ENCODE data around the gene GSG1. TPM values are rescaled to one million over a fixed set of nuclear protein-coding genes. Genes with fewer than 3 reads are reported as not detected.
A peak's percentile ranks its signal among the peaks of the same experiment; 100 is the strongest.

The GSG1 gene
- polyA plus RNA-seq, 3 donors: not detected

GRCh38 chr12:13082861-13083260, 20.6 kb downstream of the GSG1 start:
- Histone ChIP-seq H2AFZ (ENCODE audit: insufficient read depth, low read depth, low read length, poor library complexity, severe bottlenecking) (no peak overlapping the region), H3K9me3 (replicated peaks in 1 of 2; ENCODE audit: control insufficient read depth in 1 of 2, insufficient read depth in 1 of 2, low read length in 2 of 2) (no peaks in the 10 kb centered on the region), H3K4me3 (replicated peaks in 1 of 3; ENCODE audit: low read depth in 2 of 3, low read length in 3 of 3) (no peak overlapping the region), H3K79me2 (ENCODE audit: insufficient read depth, low read length) (no peaks in the 10 kb centered on the region), H3K9ac (ENCODE audit: insufficient read depth, low read length, poor library complexity, severe bottlenecking) (no peak overlapping the region), H3K27ac (ENCODE audit: low read depth in 1 of 2, low read length in 2 of 2) (no peak overlapping the region), H4K20me1 (ENCODE audit: insufficient read depth, low read length) (no peaks in the 10 kb centered on the region), H3K27me3 (ENCODE audit: control insufficient read depth in 2 of 2, insufficient read depth in 2 of 2, low read length in 2 of 2) (no peaks in the 10 kb centered on the region), H3K36me3 (replicated peaks in 1 of 2; ENCODE audit: control insufficient read depth in 1 of 2, insufficient read depth in 2 of 2, low read length in 2 of 2) (no peaks in the 10 kb centered on the region), H3K4me2 (replicated peaks; ENCODE audit: extremely low read depth, low read length, poor library complexity, severe bottlenecking) (no peak overlapping the region), H3K4me1 (ENCODE audit: control insufficient read depth in 1 of 2, insufficient read depth in 2 of 2, low read length in 2 of 2) (no peaks in the 10 kb centered on the region)
- Mint-ChIP-seq H3K36me3 (peaks cover 7 to 12% of the 10 kb centered on the region in 2 donors), H3K27me3 (ENCODE audit: low read depth in 3 of 3) (peaks cover 1 to 2% (median 1%) of the 10 kb centered on the region in 3 donors), H3K27ac (no peak overlapping the region), H3K9me3 (peaks cover 0 to 4% (median 0%) of the 10 kb centered on the region in 7 donors), H3K4me3 (no peak overlapping the region), H3K4me1 (peaks cover 7% of the 10 kb centered on the region)
- intact Hi-C loops (cut with micrococcal nuclease): no loop called here
- TF ChIP-seq CTCF (IDR thresholded peaks at IDR 0.05): no peak
- DNase-seq: no peak
- WGBS (ENCODE audit: insufficient coverage): 100% methylated on average over 1 of the region's 2 CpGs

- peak overlapping the region in 1 of 7 donors; percentile 43 for H3K27ac Mint-ChIP-seq
- H3K9me3 ChIP-seq (replicated peaks in 1 of 2; ENCODE audit: control insufficient read depth in 1 of 2, insufficient read depth in 1 of 2, low read length in 2 of 2): no peaks in the 10 kb centered on the region
- no peaks in the 10 kb centered on the region for H3K4me1 ChIP-seq (ENCODE audit: control insufficient read depth in 1 of 2, insufficient read depth in 2 of 2, low read length in 2 of 2)
- peaks cover 0 to 2% (median 0%) of the 10 kb centered on the region in 7 donors for H3K9me3 Mint-ChIP-seq
- H3K27ac ChIP-seq (ENCODE audit: low read depth in 1 of 2, low read length in 2 of 2): no peak overlapping the region
- intact Hi-C loops (cut with micrococcal nuclease): no loop called here
- peaks cover 9 to 13% of the 10 kb centered on the region in 2 donors for H3K36me3 Mint-ChIP-seq
- H2AFZ ChIP-seq (ENCODE audit: insufficient read depth, low read depth, low read length, poor library complexity, severe bottlenecking): no peak overlapping the region
- H4K20me1 ChIP-seq (ENCODE audit: insufficient read depth, low read length): no peaks in the 10 kb centered on the region
- H3K27me3 Mint-ChIP-seq (ENCODE audit: low read depth in 3 of 3): peaks cover 0 to 4% (median 2%) of the 10 kb centered on the region in 3 donors
- H3K4me1 Mint-ChIP-seq: peaks cover 7% of the 10 kb centered on the region
- H3K79me2 ChIP-seq (ENCODE audit: insufficient read depth, low read length): no peaks in the 10 kb centered on the region
- no peak overlapping the region for H3K9ac ChIP-seq (ENCODE audit: insufficient read depth, low read length, poor library complexity, severe bottlenecking)
- peaks cover 0 to 10% of the 10 kb centered on the region in 2 donors for H3K36me3 ChIP-seq (replicated peaks in 1 of 2; ENCODE audit: control insufficient read depth in 1 of 2, insufficient read depth in 2 of 2, low read length in 2 of 2)
- H3K27me3 ChIP-seq (ENCODE audit: control insufficient read depth in 2 of 2, insufficient read depth in 2 of 2, low read length in 2 of 2): no peaks in the 10 kb centered on the region
- TF ChIP-seq CTCF (IDR thresholded peaks at IDR 0.05): no peak
- no peak for DNase-seq
- H3K4me2 ChIP-seq (replicated peaks; ENCODE audit: extremely low read depth, low read length, poor library complexity, severe bottlenecking): no peak overlapping the region
- no peak overlapping the region for H3K4me3 Mint-ChIP-seq
- H3K4me3 ChIP-seq (replicated peaks in 1 of 3; ENCODE audit: low read depth in 2 of 3, low read length in 3 of 3): no peak overlapping the region
- WGBS (ENCODE audit: insufficient coverage): no CpG with 5 or more reads among the region's 3 CpGs
These were observed 23.2 kb downstream of the GSG1 start for GRCh38 chr12:13080266-13080665.

Data from CD14-positive monocyte (primary cell).